NCI-H2107 (cell line): ENCODE results near the gene FIG4.
A peak's percentile ranks its signal among the peaks of the same experiment; 100 is the strongest.
"Not testable (repeated sequence)": the region's sequence is repeated elsewhere in the genome, so short reads cannot be mapped to it uniquely, and the experiment has no call there.

Experiments
- DNase-seq: peaks from one replicate; lab custom pipeline; 2025; lab: John Stamatoyannopoulos, UW

Gene FIG4

DNA sequence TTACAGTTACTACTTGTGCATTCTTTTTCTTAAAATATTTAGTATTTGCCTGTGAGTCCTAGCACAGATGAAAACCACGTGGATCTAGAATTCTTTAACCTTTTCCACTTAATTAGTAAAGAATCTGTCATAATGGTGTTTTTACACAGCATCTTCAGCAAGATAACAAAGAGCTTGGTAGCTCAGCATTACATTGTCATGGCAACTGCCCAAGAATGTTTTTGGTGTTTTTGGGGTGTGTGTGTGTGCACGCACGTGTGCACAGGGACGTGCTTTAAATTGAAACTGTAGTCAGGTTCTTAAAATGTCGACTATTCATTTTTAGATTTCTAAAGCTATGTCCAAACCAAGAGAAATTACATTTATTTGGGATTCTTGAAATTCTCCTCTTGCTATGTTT, 108.0 kb downstream of the FIG4 start:
- DNase-seq, result no peak

DNA sequence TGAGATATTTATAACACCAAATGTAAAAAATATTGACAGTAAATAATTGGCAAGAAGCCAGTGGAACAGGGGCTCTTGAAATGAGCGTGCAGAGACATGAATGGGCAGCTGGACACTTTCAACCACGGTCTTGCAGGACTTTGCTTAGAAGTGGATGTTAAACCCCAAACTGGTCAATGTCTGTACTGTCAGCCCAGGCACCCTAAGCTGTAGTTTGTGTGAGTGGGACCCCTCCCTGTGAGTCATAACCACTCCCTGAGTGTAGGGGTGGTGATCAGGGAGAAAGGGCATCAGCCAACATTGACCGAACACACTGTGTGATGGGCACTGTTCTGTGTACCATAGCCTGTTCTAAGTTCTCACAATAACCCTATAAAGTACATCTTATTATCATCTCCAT, 108.6 kb downstream of the FIG4 start:
- DNase-seq, result no peak

DNA sequence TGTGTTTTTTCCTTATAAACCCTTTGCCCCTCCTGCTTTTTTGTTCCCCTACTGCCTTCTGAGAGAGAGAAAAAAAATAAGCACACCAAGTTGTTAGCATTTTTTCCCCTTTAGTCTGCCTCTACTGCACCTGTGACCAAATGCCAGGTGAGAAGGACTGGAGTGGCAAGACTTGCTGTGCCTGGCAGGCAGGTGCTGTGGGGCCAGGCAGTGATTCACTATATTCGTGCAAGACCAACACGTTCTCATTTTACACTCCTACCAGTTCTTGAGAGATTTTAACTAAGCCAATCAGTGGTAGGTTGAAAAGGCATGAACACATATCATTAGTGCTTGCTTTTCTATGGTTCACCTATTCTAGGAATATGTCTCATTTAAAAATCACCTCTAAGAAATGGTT, 109.7 kb downstream of the FIG4 start:
- peak; percentile 26 for DNase-seq

DNA sequence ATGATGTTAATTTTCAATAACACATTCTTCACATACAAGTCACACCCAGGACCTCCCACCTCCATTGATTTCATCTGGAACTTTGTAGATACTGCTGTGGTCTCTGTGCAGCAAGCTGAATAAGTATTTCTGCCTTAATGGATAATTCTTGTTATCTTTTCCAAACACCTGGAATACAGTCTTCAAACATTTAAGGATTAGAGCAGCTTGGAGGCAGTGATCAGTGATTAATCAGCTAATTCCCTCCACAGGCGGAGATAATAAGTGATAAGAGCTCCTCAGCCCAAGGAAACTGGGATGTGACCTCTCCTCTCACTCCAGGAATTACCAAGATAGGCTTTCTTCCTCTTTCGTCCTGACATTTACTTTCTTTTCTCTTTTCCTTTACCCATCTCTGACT, 110.7 kb downstream of the FIG4 start:
- no peak for DNase-seq

DNA sequence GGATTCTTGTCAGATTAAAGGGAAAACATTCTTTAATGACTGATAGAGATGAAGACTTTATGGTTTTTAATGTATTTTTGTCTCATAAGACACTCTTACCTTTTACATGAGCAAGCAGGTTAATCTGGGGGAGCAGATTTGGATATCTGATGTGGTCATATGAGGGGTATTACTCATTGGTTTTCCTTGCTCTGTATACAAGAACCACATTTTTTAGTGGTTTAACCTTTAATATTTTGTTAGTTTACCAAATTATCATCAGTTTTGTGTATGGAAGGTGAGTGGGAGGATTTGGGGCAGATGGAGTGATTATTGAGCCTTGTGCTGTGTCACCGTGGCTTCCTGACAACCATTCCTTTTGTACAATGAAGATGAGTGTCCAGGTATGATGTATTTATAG, 112.9 kb downstream of the FIG4 start:
- DNase-seq, result no peak

DNA sequence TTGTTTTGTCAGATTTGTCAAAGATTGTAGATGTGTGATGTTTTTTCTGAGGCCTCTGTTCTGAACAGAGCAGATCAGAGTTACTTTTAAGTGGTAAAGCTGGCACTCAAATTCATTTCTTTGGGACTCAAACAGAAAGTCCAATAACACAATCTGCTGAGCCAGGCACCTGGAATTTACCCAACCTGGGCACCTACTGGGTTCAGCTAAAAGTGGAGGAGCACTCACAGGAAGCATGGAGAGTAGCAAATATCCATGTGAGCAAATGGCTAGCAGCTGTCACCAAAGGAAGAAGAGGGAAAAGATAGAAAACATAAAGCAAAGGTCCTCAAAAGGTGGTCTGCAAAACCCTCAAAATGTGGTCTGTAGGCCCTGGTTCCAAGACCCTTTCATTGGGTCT, 116.8 kb downstream of the FIG4 start:
- DNase-seq, result no peak

DNA sequence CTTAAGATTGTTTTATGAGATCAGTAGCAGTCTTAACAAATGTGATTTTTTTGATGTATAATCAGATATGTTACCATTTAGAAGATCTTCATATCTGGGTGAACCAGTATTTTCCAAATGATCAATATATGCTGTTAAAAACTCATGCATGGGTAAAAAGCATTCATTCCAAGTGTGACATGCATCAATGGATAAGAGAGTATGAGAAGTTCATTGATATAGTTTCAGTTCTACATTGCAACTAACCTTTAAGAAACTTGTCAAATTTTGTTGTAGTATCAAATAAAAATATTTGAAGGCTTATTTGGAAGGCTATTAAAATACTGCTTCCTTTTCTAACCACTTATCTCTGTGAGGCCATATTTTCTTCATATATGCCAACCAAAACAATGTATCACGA, 117.7 kb downstream of the FIG4 start:
- no peak for DNase-seq

DNA sequence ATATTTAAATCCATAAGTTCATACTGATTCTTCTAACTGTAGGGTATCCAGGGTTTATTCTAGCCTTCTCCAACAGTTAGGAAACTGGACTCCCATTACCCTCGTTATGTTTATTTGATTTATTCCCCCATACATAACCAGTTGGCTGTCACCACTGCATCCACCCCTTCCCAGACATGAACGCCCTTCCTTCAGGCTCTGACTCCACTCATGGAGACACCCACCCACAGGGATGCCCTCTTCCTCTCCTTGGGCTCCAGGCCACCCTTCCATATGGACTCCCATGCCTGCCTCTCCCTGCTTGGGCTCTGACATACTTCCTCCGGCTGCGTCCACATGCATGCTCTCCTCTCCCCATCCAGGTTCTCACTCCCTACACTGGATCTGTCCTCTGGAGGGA, 124.0 kb downstream of the FIG4 start:
- no peak for DNase-seq

DNA sequence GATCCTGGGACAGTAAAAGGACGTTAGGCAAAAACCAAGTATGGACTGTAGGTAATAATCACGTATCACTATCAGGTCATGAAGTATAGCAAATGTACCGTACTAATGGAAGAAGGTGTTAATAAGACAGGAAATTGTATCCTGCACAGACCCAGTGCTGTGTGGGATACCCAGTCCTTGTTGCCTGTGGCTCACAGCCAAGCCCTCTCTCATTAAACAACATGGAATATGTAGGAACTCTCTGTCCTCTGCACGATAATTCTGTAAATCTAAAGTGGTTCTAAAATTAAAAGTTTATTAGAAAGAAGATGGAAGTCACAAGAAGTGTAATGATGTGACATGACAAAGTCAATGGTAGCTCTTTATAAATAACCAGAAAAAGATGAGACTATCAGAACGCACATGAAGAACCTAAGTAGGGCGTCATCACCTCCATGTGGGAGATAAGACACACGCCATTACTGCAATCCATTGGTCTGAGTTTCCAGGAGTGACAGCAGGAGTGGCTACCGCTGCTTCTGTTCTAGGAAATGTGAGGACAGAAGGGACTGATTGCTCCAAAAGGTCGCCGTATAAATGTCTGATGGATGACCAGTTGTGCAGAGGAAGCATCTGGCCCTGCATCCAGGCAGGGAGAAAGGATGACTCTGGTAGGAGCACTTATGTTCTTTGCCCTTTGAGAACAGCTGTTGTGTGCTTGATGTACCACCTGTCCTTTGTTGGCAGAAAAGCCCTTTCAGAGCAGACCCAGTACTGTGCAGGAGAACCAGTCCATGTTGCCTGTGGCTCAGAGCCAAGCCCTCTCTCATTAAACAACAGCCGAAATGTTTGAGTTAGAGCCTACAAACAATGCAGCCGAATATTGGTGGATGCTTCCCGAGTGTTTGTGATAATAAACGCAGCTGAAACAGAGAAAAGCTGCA, 125.6 kb downstream of the FIG4 start:
- DNase-seq, result peak; percentile 84

DNA sequence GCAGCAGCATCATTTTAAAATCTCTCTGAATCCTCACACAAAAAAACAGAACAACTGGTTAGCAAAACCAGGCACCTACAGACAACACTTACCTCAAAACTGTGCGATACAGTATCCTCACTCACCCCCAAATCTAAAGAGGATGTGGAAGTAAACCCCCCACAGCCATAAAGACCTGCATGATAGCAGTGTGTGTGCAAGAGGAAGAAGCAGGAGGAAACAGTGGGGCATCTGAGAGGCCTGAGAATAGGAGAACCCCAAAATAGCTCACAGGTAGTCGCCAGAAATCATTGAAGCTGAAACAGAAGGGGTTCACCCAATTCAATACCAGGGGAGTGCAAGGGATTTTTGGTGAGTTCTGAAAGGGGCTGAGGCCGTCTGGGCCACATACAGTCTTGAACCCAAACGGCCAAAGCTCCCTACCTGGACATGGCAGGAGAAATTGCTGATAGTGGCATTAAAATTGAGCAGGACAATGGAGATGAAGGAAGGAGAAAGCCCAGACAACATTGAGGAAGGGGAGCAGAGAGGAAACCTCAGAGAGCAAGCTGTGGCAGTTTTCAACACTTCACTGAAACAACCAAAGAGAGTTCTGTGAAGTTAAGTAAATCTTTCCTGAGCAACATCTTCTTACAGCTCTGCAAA, 129.7 kb downstream of the FIG4 start:
- DNase-seq, result no peak

DNA sequence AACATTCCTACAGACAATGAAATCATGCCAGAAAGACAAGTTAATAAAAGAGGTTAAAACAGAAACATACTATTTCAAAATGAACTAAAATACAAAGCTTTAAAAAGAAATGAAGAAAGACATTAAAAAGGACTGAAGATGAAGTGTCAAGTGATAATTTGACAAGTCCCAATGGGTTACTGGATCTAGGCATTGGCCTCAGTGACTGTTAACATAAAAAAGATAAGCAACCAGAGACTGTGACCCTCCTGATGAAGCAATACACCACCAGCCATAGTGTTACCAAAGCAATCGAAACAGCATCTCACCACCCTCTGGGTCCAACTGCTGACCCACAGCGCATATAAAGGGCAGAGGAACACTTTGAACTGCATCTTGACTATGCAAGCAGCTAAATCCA, 130.3 kb downstream of the FIG4 start:
- DNase-seq, result no peak

DNA sequence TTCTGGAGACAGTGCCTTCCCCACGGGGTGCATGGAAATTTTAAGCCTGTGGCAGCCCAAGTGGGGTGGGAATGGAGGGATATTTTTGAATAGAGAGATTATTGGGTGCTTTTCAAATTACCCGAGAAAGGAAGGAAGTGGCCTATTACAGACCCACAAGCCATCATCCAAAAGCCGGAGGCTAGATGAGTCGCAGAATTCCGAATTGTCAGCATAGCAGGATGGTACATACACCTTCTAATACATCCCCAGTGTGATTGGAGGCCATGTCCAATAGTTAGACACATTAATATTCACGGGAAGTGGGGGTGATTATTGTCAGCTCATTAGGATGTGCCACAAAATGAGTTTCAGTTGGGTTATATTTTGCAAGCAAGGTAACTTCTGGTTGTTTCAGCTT, 133.0 kb downstream of the FIG4 start:
- DNase-seq, result no peak

DNA sequence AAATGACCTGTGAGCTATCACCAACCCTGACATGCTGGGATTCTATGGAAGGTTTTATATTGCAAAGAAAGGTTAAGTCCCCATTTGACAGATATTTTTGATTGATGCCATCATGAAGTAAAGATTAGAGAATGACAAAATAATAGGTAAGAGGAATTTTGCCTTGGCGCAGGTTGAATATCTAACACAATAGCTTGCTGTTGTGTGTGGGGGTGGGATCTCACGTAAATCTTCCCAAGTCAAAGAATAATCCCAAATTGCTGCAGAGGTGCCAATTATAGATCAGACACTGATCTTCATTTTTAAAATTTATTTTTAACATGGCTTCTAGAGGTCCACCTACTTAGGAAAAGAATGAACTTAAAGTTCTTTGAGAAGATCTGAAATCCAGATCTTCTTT, 135.5 kb downstream of the FIG4 start:
- no peak for DNase-seq

DNA sequence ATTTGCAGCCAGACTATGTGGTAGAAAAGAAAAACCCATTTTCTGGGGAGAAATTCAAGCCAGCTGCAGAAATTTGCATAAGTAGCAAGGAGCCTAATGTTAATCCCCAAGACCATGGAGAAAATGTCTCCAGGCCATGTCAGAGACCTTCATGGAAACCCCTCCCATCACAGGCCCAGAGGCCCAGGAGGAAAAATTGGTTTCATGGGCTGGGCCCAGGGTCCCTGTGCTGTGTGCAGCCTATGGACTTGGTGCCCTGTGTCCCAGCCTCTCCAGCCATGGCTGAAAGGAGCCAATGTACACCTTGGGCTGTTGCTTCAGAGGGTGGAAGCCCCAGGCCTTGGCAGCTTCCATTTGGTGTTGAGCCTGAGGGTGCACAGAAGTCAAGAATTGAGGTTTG, 140.3 kb downstream of the FIG4 start:
- not testable (repeated sequence) for DNase-seq

DNA sequence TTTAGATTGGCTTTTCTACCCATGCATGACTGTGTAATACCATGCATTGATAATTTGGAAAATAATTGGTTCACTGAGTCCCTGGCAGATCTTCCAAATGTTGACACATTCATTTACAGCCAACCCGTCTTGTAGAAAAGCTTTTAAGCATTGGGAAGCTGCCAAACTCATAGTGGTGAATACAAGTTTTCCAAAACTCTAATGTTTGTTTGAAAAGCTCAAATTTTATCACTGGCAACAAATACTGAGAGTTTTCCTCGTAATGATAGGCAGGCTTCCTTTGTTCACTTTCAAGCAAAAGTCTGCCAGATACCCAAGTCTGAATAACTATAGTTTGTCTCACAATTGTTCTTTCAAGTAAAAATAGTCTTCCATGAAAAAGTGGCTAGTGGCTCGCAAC, 143.0 kb downstream of the FIG4 start:
- DNase-seq, result no peak

DNA sequence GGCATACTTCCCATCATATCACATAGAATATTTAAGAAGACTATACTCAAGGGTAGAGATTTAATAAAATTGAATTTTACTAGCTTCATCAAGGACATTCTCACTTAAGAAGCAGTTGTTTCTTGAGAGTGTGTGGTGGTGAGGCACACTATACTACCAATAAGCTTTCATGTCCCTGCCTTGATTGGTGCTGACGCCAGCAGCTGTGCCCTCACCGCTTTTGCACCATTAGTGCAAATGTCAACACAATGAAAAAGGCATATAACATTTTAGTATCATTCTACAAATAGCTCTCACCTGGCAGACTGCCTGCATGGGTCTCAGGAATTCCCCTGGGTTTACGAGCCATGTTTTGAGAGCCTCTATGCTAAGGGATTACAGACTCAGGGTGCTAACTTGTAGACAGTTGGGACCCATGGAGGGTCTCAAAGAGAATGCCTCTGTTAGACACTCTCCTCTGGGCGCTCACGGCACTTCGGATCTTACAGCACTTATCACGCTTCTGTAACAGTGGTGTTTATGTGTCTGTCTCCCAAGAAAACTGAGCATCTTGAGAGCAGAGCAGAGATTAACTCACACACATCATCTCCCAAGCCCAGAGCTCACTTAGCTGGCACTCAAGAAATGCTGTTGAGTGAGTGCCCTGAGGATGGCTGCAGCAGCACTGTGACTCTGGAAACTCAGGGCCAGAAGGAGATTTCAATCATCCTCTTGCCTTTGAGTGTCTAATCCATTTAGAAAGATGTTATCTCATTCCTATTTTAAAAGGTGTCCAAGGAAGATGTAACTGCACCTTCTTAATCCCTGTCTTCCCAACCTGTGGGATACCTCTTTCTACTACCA, 143.7 kb downstream of the FIG4 start:
- peak; percentile 72 for DNase-seq

DNA sequence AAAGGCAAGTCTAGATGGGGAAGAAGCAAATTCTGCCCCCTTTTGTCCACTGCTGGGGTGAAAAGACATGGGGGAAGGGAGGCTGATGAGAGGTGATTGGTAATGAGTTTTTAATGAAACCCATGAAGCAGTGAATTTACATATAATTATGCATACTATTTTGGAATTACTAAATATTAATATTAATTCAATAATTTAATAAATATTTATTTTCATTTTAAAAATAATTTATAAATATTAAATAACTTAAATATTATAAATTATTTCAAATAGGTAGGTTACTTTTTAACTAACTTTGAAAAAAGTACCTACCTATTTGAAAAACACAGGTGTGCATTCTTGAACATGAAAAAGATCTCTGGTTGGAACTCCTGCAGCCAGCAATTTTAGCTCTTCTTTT, 148.9 kb downstream of the FIG4 start:
- DNase-seq, result no peak

DNA sequence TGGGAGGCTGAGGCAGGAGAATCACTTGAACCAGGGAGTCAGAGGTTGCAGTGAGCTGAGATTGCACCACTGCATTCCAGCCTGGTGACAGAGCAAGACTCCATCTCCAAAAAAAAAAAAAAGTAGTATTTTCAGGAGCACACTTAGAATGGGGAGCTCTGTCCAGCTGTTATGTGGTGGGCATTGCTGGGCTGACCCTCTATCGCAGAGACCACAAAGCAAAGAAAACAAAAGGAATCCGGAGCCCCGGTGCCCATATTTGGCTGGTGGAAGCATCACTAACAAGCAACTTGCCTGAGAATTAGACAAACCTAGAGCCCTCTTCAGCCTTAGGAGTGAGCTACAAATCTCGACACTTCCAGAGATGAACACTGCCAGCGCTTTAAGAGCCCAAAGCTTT, 149.7 kb downstream of the FIG4 start:
- DNase-seq, result no peak

DNA sequence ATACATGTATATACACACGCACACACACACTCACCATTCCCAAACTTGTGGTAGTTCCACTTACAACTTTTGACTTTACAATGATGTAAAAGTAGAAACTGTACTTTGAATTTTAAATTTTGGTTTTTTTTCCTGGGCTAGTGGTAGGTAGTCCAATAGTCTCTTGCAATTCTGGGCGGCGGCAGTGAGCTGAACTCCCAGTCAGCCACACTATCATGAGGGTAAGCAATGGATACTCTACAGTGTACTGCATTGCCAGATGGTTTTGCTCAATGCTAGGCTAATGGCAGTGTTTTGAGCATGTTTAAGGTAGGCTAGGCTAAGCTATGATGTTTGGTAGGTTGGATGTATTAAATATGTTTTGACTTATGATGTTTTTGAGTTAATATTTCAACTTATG, 150.8 kb downstream of the FIG4 start:
- no peak for DNase-seq

DNA sequence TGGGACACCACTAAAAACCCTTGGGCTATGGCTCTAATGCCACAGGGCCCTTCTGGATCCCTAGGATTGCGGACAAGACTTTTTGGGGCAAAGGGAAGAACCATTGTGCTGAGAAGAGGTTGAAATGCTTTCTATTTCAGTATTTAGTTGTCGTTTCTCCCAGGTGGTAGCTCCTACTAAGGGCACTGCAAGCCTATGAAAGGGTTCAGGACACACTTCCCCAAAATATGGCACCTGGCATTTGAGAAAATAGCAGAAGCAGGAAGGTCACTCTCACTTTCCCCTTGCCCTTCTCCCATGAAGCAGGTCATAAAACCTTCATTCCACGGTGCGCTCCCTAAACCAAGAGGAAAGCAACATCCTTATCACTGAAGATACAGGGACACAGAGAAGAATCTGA, 161.6 kb downstream of the FIG4 start:
- no peak for DNase-seq

DNA sequence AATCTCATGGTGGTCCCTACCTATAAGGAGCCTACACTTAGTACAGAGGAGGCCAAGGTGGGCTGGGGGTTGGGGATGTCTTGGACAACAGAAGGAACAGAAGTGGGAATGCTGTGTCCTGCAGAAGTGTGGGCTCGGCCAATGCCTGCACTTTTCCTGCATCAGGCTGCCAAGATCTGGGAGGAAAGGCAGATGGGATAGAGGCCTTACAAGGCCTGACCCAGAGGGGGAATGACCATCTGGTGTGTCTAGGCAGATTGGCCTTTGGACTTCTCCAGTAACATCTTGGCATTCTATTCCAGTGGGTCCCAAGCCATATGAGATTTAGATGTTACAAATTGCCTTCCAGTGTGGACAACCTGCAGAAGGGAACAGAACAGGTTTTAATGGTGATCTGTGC, 162.3 kb downstream of the FIG4 start:
- no peak for DNase-seq

DNA sequence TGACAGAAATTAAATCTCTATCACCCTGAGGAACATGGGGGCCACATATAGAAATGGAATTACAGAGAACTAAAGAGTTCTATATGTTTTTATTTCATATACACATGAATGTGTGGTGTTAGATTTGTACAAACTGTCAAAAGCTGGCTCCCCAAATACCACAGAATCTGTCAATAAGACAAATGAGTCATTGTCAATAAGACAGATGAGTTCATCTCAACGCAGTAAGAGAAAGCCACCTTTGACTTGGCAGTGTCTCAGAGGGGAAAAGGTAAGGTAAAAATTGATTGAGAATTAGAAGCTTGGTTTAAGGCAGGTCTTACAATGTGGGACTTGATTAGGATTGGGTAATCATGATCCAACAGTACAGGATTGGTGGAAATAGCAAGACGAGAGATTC, 162.9 kb downstream of the FIG4 start:
- no peak for DNase-seq
